Measurements from ENCODE around the gene MBNL1.
A peak's percentile ranks its signal among the peaks of the same experiment; 100 is the strongest.

Gene MBNL1

DNA sequence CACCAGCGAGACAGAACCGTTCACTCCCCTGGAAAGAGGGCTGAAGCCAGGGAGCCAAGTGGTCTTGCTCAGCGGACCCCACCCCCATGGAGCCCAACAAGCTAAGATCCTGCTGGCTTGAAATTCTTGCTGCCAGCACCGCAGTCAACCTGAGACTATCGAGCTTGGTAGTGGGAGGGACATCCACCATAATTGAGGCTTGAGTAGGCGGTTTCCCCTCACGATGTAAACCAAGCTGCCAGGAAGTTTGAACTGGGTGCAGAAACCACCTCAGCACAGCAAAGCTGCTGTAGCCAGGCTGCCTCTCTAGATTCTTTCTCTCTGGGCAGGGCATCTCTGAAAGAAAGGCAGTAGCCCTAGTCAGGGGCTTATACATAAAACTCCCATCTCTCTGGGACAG, 151.0 kb downstream of the MBNL1 start:
- Histone ChIP-seq H2AFZ (ENCODE audit: low read depth, low read length) (no peak overlapping the region), H3K4me2 (ENCODE audit: insufficient read depth, low read length) (no peak overlapping the region), H3K79me2 (ENCODE audit: insufficient read depth, low read length) (peaks cover 87% of the 10 kb centered on the region), H3K4me3 (ENCODE audit: low read depth in 1 of 2, low read length in 2 of 2) (no peak overlapping the region), H3K27me3 (ENCODE audit: insufficient read depth, low read length, poor library complexity) (no peaks in the 10 kb centered on the region), H3K9ac (ENCODE audit: low read depth, low read length) (no peak overlapping the region), H3K9me3 (ENCODE audit: insufficient read depth, low read length, severe bottlenecking) (peaks cover 5% of the 10 kb centered on the region), H3K27ac (ENCODE audit: low read length) (no peak overlapping the region), H3K36me3 (ENCODE audit: insufficient read depth, low read length) (peaks cover 70% of the 10 kb centered on the region), H4K20me1 (ENCODE audit: insufficient read depth, low read length) (peaks cover 10% of the 10 kb centered on the region; the same call in 1 of the 2 replicates), H3K4me1 (ENCODE audit: insufficient read depth, low read length) (no peaks in the 10 kb centered on the region)
- ATAC-seq (ENCODE audit: insufficient read depth, low read depth) (0 out of 3 replicates have a peak, but pooled peaks have one; percentile 14), DNase-seq (no peak)
- TF ChIP-seq, protein P1, sequence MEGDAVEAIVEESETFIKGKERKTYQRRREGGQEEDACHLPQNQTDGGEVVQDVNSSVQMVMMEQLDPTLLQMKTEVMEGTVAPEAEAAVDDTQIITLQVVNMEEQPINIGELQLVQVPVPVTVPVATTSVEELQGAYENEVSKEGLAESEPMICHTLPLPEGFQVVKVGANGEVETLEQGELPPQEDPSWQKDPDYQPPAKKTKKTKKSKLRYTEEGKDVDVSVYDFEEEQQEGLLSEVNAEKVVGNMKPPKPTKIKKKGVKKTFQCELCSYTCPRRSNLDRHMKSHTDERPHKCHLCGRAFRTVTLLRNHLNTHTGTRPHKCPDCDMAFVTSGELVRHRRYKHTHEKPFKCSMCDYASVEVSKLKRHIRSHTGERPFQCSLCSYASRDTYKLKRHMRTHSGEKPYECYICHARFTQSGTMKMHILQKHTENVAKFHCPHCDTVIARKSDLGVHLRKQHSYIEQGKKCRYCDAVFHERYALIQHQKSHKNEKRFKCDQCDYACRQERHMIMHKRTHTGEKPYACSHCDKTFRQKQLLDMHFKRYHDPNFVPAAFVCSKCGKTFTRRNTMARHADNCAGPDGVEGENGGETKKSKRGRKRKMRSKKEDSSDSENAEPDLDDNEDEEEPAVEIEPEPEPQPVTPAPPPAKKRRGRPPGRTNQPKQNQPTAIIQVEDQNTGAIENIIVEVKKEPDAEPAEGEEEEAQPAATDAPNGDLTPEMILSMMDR (IDR thresholded peaks at IDR 0.05; ENCODE audit: borderline replicate concordance, extremely low read depth, low read length, poor library complexity, severe bottlenecking), result no peak
- no peak for TF ChIP-seq EZH2 (IDR thresholded peaks at IDR 0.05; ENCODE audit: borderline replicate concordance, low read depth, low read length, severe bottlenecking)

DNA sequence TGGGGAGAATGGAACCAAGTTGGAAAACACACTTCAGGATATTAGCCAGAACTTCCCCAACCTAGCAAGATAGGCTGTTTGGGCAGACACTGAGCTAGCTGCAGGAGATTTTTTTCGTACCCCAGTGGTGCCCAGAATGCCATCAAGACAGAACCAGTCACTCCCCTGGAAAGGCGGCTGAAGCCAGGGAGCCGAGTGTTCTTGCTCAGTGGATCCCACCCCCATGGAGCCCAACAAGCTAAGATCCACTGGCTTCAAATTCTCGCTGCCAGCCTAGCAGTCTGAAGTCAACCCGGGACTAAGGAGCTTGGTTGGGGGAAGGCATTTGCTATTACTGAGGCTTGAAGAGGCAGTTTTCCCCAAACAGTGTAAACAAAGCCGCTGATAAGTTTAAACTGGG, 152.4 kb downstream of the MBNL1 start:
- no peak overlapping the region for H3K4me3 ChIP-seq (ENCODE audit: low read depth in 1 of 2, low read length in 2 of 2)
- H4K20me1 ChIP-seq (ENCODE audit: insufficient read depth, low read length), result peaks cover 6% of the 10 kb centered on the region; the same call in 1 of the 2 replicates
- H3K9ac ChIP-seq (ENCODE audit: low read depth, low read length), result no peak overlapping the region
- H3K4me1 ChIP-seq (ENCODE audit: insufficient read depth, low read length), result no peaks in the 10 kb centered on the region
- H3K27ac ChIP-seq (ENCODE audit: low read length), result no peak overlapping the region
- H3K79me2 ChIP-seq (ENCODE audit: insufficient read depth, low read length), result peaks cover 86% of the 10 kb centered on the region
- no peak overlapping the region for H3K4me2 ChIP-seq (ENCODE audit: insufficient read depth, low read length)
- ATAC-seq (ENCODE audit: insufficient read depth, low read depth) (no peak), DNase-seq (no peak)
- no peak overlapping the region for H2AFZ ChIP-seq (ENCODE audit: low read depth, low read length)
- peaks cover 60% of the 10 kb centered on the region for H3K36me3 ChIP-seq (ENCODE audit: insufficient read depth, low read length)
- TF ChIP-seq, protein P1 (IDR thresholded peaks at IDR 0.05; ENCODE audit: borderline replicate concordance, extremely low read depth, low read length, poor library complexity, severe bottlenecking), result no peak
- no peak for TF ChIP-seq EZH2 (IDR thresholded peaks at IDR 0.05; ENCODE audit: borderline replicate concordance, low read depth, low read length, severe bottlenecking)
- H3K9me3 ChIP-seq (ENCODE audit: insufficient read depth, low read length, severe bottlenecking), result peaks cover 5% of the 10 kb centered on the region
- H3K27me3 ChIP-seq (ENCODE audit: insufficient read depth, low read length, poor library complexity), result no peaks in the 10 kb centered on the region

DNA sequence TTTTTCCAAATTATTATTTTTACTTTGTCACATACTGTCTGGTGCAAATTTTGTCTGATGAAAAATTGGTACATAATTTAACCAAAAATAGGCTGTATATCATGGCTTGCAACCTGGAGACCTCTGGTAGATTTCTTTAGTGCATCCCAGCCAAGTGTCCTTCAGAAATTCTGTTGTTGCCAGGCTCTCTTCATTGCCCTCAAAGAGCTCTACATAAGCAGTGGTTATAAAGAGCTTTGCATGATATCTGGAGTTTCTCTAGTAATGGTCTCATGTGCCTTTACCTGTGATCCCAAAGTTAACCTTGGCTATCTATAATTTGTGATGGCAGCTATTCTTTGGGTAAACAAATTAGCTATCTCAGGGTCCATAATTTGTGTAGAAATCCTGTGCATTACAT, 157.7 kb downstream of the MBNL1 start:
- ATAC-seq (ENCODE audit: insufficient read depth, low read depth), result peak; percentile 16; the same call in 1 of the 3 replicates
- no peak for DNase-seq
- no peak overlapping the region for H3K4me2 ChIP-seq (ENCODE audit: insufficient read depth, low read length)
- no peaks in the 10 kb centered on the region for H3K9me3 ChIP-seq (ENCODE audit: insufficient read depth, low read length, severe bottlenecking)
- peaks cover 8% of the 10 kb centered on the region; the same call in 1 of the 2 replicates for H4K20me1 ChIP-seq (ENCODE audit: insufficient read depth, low read length)
- no peak overlapping the region; the same call in 1 of the 2 replicates for H3K27ac ChIP-seq (ENCODE audit: low read length)
- no peak overlapping the region for H2AFZ ChIP-seq (ENCODE audit: low read depth, low read length)
- peaks cover 47% of the 10 kb centered on the region for H3K36me3 ChIP-seq (ENCODE audit: insufficient read depth, low read length)
- peaks cover 87% of the 10 kb centered on the region for H3K79me2 ChIP-seq (ENCODE audit: insufficient read depth, low read length)
- no peak for TF ChIP-seq EZH2 (IDR thresholded peaks at IDR 0.05; ENCODE audit: borderline replicate concordance, low read depth, low read length, severe bottlenecking)
- TF ChIP-seq, protein P1 (IDR thresholded peaks at IDR 0.05; ENCODE audit: borderline replicate concordance, extremely low read depth, low read length, poor library complexity, severe bottlenecking), result no peak
- H3K27me3 ChIP-seq (ENCODE audit: insufficient read depth, low read length, poor library complexity), result no peaks in the 10 kb centered on the region
- no peak overlapping the region for H3K9ac ChIP-seq (ENCODE audit: low read depth, low read length)
- no peaks in the 10 kb centered on the region for H3K4me1 ChIP-seq (ENCODE audit: insufficient read depth, low read length)
- H3K4me3 ChIP-seq (ENCODE audit: low read depth in 1 of 2, low read length in 2 of 2), result no peak overlapping the region

Measured in DND-41 (cell line).